Right lobe of liver (tissue), 6 donors: ENCODE measurements around the gene FAM124A. TPM values are rescaled to one million over a fixed set of nuclear protein-coding genes. Genes with fewer than 3 reads are reported as not detected.

ENCODE experiments used
- ATAC-seq, 4 donors: fragments of 200-7000 bp; cut with Tn5 transposase; one replicate each; pipeline ENCODE4 v1.9.1; 2020; ENCODE audit warnings: mild to moderate bottlenecking in 4 of 4, moderate library complexity in 4 of 4
- DNase-seq, 3 donors: peaks; one replicate each; pipeline ENCODE4 v3.0.0-alpha.2; 2020
- H3K27ac ChIP-seq, 3 donors: fragments of 200-600 bp; one replicate each; pipeline ENCODE4 v1.8.0; 2022
- H3K27me3 ChIP-seq, 2 donors: fragments of 200-600 bp; one replicate each; pipeline ENCODE4 v1.8.0; 2022
- H3K36me3 ChIP-seq, 4 donors: fragments of 200-600 bp; sonication (generic) in 1 of 4; one replicate each; pipeline versions ENCODE4 v1.5.1 to v1.8.0; 2017 to 2022; ENCODE audit warnings: control low read depth in 1 of 4
- H3K4me1 ChIP-seq, 4 donors: fragments of 200-600 bp; sonication (generic) in 1 of 4; one replicate each; pipeline versions ENCODE4 v1.5.1 to v1.8.0; 2017 to 2022; ENCODE audit warnings: control low read depth in 1 of 4
- H3K4me3 ChIP-seq, 3 donors: fragments of 200-600 bp; one replicate each; pipeline ENCODE4 v1.8.0; 2022
- H3K9me3 ChIP-seq, 4 donors: fragments of 200-600 bp; sonication (generic) in 1 of 4; one replicate each; pipeline versions ENCODE4 v1.5.1 to v1.8.0; 2017 to 2022; ENCODE audit warnings: control low read depth in 1 of 4
- POLR2A ChIP-seq: fragments of 450-650 bp; IDR thresholded peaks from one replicate; pipeline ENCODE4 v1.6.1; 2017; ENCODE audit warnings: antibody characterized with exemption, mild to moderate bottlenecking
- WGBS: methylation state at CpG from one replicate; pipeline ENCODE4 v1.1.6; 2018; ENCODE audit warnings: low coverage, low lambda C conversion rate; ENCODE audit not compliant: insufficient coverage; ENCODE audit errors: missing lambda C conversion rate; 5-methylcytosine and 5-hydroxymethylcytosine counted together
- intact Hi-C, 2 donors: fragments of 100-400 bp; cut with DNase I; formaldehyde crosslinking; loops; one replicate each; pipeline versions ENCODE4 v1.11.2 to v1.14.1; 2022
- total RNA-seq, 6 experiments: library from RNA; depleted of rRNA in 2 of 6; stranded (reverse); fragments of >200 nt in 2 of 6; fragmentation: NEBNext Ultra II Directional in 3 of 6; extraction: Animal tissue kit (Norgen Biotek cat#: 25700) in 3 of 6; gene quantifications; one replicate each; pipeline versions ENCODE4 v1.1.0 to v1.2.4, GENCODE V29; 2016 to 2023
- TF ChIP-seq, protein P1 (sequence below), 4 donors: fragments of 200-600 bp in 3 of 4; fragments of 450-650 bp in 1 of 4; IDR thresholded peaks; one replicate each; pipeline versions ENCODE4 v1.5.1 to v1.8.0; 2016 to 2022; ENCODE audit warnings: antibody characterized with exemption in 4 of 4, mild to moderate bottlenecking in 2 of 4
- donor health status: DM: no; HTN: yes; CAD: no.
- donor health status: DM: no; HTN: no; CAD: no.
- donor health status: DM: no; HTN: no; CAD: no.
- donor health status: DM: no; HTN: yes; CAD: no.
- donor health status: DM: no; HTN: yes; CAD: no.

The FAM124A gene
- total RNA-seq, 6 experiments from 2014 or later: 0.22 to 1.0 (median 0.51) TPM

DNA sequence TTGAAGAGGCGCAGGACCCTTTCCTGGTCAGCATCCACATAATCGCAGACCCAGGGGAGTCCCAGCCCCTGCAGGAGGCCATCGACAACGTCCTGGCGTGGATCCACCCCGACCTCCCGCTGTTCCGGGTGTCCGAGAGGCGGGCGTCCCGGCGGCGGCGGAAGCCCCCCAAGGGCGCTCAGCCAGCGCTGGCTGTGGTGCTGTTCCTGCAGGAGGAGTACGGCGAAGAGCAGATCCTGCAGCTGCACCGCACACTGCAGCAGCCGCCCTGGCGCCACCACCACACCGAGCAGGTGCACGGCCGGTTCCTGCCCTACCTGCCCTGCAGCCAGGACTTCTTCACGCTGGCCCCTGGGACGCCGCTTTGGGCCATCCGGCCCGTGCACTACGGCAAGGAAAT lies 29.3 kb downstream of the FAM124A start:
- Histone ChIP-seq H3K4me1 (no peaks in the 10 kb centered on the region), H3K27me3 (no peaks in the 10 kb centered on the region), H3K27ac (no peak overlapping the region), H3K36me3 (no peaks in the 10 kb centered on the region), H3K4me3 (no peak overlapping the region), H3K9me3 (no peaks in the 10 kb centered on the region)
- TF ChIP-seq POLR2A: no peak
- TF ChIP-seq, protein P1, sequence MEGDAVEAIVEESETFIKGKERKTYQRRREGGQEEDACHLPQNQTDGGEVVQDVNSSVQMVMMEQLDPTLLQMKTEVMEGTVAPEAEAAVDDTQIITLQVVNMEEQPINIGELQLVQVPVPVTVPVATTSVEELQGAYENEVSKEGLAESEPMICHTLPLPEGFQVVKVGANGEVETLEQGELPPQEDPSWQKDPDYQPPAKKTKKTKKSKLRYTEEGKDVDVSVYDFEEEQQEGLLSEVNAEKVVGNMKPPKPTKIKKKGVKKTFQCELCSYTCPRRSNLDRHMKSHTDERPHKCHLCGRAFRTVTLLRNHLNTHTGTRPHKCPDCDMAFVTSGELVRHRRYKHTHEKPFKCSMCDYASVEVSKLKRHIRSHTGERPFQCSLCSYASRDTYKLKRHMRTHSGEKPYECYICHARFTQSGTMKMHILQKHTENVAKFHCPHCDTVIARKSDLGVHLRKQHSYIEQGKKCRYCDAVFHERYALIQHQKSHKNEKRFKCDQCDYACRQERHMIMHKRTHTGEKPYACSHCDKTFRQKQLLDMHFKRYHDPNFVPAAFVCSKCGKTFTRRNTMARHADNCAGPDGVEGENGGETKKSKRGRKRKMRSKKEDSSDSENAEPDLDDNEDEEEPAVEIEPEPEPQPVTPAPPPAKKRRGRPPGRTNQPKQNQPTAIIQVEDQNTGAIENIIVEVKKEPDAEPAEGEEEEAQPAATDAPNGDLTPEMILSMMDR (IDR thresholded peaks at IDR 0.05): no peak
- WGBS: 100% methylated on average over 1 of the region's 31 CpGs
- DNase-seq (no peak), ATAC-seq (no peak)
- intact Hi-C loops: no loop called here

GRCh38 chr13:51252954-51253532 lies 30.8 kb downstream of the FAM124A start:
- WGBS: 26% methylated on average over 4 of the region's 4 CpGs
- Histone ChIP-seq H3K4me3 (no peak overlapping the region), H3K9me3 (no peaks in the 10 kb centered on the region), H3K4me1 (no peaks in the 10 kb centered on the region), H3K27ac (no peak overlapping the region), H3K27me3 (no peaks in the 10 kb centered on the region), H3K36me3 (no peaks in the 10 kb centered on the region)
- intact Hi-C loops: no loop called here
- no peak for DNase-seq
- no peak for TF ChIP-seq POLR2A
- TF ChIP-seq, protein P1 (IDR thresholded peaks at IDR 0.05): no peak
- no peak for ATAC-seq

GRCh38 chr13:51255556-51255955 lies 33.4 kb downstream of the FAM124A start:
- intact Hi-C loops: no loop called here
- H3K27me3 ChIP-seq: no peaks in the 10 kb centered on the region
- no peaks in the 10 kb centered on the region for H3K9me3 ChIP-seq
- WGBS: no CpG with 5 or more reads among the region's 1 CpG
- no peaks in the 10 kb centered on the region for H3K4me1 ChIP-seq
- DNase-seq (no peak), ATAC-seq (no peak)
- no peak overlapping the region for H3K4me3 ChIP-seq
- no peaks in the 10 kb centered on the region for H3K36me3 ChIP-seq
- TF ChIP-seq POLR2A: no peak
- TF ChIP-seq, protein P1 (IDR thresholded peaks at IDR 0.05): no peak
- H3K27ac ChIP-seq: no peak overlapping the region

- Histone ChIP-seq H3K27ac (no peak overlapping the region), H3K4me3 (no peak overlapping the region), H3K36me3 (no peaks in the 10 kb centered on the region), H3K4me1 (no peaks in the 10 kb centered on the region), H3K9me3 (no peaks in the 10 kb centered on the region), H3K27me3 (no peaks in the 10 kb centered on the region)
- no peak for DNase-seq
- ATAC-seq: no peak
- WGBS: 94% methylated on average over 2 of the region's 2 CpGs
- intact Hi-C loops: no loop called here
- TF ChIP-seq, protein P1 (IDR thresholded peaks at IDR 0.05): peak in 1 of 4 donors; percentile 15
- TF ChIP-seq POLR2A: no peak
Observed at GRCh38 chr13:51257187-51257586, 35.0 kb downstream of the FAM124A start.
